GM12873 (cell line): Measurements from ENCODE around the gene PLCZ1.

Source experiments
- TF ChIP-seq, protein P1 (sequence below): IDR thresholded peaks from 2 replicates; pipeline ENCODE4 v1.5.1; 2012; ENCODE audit warnings: low read depth, mild to moderate bottlenecking, moderate library complexity, low read length, control low read depth; ENCODE audit not compliant: insufficient read depth; ENCODE audit errors: missing control alignments

PLCZ1 gene, protein sequence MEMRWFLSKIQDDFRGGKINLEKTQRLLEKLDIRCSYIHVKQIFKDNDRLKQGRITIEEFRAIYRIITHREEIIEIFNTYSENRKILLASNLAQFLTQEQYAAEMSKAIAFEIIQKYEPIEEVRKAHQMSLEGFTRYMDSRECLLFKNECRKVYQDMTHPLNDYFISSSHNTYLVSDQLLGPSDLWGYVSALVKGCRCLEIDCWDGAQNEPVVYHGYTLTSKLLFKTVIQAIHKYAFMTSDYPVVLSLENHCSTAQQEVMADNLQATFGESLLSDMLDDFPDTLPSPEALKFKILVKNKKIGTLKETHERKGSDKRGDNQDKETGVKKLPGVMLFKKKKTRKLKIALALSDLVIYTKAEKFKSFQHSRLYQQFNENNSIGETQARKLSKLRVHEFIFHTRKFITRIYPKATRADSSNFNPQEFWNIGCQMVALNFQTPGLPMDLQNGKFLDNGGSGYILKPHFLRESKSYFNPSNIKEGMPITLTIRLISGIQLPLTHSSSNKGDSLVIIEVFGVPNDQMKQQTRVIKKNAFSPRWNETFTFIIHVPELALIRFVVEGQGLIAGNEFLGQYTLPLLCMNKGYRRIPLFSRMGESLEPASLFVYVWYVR

DNA sequence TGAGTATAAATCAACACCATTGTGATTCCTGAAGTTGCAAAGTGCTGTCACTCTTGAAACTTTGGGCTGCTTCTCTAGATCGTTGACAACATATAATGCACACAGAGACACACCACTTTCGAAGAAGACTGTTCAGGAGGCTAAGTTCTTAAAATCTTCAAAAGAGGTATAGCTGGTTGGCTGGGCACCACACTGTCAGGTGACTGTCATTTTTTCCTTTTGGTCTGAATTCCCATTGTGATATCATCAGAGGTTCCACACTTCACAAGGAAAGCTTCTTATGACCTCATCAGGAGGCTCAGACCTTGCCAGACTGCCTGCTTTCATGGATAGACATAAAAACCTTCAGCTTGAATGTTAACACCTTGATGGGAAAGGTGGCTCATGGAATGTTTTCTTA, at the start of gene PLCZ1, which contains the start of gene CAPZA3:
PLCZ1 (minus strand) TSS at position 194 of the 400 bp plus-strand sequence. CDS start 641 bp downstream, outside the sequence.
CAPZA3 (plus strand) TSS at position 301 of the 400 bp plus-strand sequence. CDS start 150 bp downstream, outside the sequence.
- TF ChIP-seq, protein P1, sequence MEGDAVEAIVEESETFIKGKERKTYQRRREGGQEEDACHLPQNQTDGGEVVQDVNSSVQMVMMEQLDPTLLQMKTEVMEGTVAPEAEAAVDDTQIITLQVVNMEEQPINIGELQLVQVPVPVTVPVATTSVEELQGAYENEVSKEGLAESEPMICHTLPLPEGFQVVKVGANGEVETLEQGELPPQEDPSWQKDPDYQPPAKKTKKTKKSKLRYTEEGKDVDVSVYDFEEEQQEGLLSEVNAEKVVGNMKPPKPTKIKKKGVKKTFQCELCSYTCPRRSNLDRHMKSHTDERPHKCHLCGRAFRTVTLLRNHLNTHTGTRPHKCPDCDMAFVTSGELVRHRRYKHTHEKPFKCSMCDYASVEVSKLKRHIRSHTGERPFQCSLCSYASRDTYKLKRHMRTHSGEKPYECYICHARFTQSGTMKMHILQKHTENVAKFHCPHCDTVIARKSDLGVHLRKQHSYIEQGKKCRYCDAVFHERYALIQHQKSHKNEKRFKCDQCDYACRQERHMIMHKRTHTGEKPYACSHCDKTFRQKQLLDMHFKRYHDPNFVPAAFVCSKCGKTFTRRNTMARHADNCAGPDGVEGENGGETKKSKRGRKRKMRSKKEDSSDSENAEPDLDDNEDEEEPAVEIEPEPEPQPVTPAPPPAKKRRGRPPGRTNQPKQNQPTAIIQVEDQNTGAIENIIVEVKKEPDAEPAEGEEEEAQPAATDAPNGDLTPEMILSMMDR, result no peak

DNA sequence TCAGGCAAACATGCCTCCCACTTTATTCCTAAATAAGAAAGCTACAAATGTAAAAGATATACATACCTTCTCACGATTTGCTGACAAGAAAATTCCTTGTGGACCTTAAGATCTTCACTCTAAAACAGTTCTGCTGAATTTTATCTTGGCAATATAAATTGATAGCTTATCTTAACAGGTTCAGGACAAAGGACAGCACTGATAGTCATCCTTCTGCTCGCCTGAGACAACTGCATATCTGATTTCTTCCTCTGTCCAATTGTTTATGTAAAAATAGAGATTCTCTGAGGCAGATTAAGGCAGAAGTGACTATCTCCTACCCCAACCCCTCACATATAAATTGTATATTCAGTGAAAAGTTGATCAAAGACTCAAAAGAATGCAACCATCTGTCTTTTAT, 45.0 kb upstream of the PLCZ1 start:
- TF ChIP-seq, protein P1, result no peak

DNA sequence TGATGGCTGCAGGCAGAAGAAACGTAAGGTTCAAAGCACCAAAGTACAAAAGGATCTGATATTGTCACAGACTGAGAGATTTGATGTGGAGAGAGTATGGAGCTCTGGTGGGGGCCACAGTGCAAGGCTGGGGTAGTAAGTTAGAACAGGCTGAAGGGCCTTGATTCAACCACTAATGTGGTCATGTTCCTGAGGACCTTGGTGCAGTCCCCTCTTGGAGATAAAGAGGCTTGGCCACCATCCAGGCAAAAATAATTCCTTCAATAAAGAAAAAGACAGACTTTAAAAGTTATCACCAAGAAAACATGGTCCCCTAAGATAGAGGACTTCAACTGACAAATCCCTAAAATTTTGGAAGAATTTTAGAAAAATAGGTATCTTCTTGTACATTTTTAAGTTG, 17.5 kb upstream of the PLCZ1 start:
- TF ChIP-seq, protein P1, result no peak

DNA sequence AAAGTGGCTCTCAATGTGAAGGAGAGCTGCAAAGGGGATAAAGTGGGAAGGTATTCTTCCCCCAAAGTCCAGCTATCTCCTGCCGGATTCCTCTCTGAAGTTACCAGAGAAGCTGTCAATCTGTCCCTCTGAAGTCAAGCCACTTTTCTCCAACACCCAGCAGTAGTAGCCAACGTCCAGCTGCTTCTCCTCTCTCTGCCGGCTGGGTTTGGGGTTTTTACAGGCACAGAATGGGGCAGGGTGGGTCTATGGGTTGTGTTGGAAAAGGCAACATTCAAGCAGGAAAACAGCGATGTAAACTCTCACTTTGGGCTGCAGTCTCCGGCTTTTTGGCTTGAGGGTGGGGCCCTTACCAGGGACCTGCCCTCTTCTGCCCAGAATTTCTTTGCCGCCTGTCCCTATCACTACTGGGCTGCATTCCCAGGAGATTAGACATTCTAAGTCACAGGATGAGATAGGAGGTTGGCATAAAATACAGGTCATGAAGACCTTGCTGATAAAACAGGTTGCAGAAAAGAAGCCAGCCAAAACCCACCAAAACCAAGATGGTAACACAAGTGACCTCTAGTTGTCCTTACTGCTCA, 16.4 kb upstream of the PLCZ1 start:
- TF ChIP-seq, protein P1, result no peak

DNA sequence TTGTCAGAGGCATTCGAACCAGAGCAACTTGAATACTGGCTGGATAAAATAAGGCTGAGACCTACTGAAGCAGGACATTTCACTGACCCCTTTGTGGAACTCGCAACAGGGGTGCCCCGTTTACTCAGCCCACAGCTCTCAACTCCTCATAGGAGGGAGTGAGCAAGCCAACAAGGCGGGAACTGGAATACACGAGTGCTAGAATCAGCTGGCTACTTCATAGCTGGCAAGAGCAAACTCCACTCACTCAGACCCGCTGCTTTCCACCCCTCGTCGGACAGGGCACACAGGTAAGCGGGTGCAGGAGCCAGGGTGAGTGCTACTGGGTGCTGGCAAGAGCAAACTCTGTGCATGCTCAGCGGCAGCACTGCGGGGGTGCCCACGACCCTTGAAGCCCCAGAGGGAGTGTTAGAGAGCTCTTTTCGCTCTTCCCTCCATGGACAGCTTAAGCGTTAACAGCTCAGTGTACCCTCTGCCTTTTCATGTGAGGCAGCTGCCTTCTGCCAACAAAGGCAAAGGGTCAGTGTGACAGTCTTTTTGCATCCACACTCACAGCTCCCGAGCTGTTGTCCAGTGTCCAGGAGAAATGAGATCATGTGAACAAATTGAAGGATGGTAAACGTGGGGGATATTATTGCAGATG, 15.8 kb upstream of the PLCZ1 start:
- TF ChIP-seq, protein P1, result no peak

DNA sequence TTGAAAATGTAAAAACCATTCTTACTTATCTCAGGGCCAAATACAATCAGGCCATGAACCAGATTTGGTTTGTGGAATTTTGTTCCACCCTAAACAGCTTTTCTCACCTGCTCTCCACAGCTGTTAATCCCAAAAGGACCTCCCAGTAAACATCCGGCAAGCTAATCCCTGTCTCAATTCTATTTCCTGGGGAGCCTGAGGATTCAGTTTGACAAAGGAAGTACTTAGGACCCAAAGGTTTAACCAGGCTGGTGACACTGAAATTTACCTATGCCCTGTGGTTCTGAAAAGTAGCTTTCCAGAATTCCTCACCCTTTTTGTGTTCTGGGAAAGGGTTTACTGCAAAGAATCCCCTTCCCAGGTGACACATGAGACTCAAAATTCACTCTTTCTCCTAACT, 15.1 kb upstream of the PLCZ1 start:
- TF ChIP-seq, protein P1, result no peak
